Mesenchymal stem cell (in vitro differentiated cells and primary cell): ENCODE data around the gene ATP6V0A1.
"Not testable (repeated sequence)": the region's sequence is repeated elsewhere in the genome, so short reads cannot be mapped to it uniquely, and the experiment has no call there.

ENCODE experiments used
- DNase-seq: peaks from one replicate; pipeline ENCODE4 v3.0.0-alpha.2; 2013
- H2AFZ ChIP-seq: one replicate; pipeline ENCODE4 v1.6.1; 2013; ENCODE audit warnings: low read depth, mild to moderate bottlenecking, control low read depth, inconsistent platforms, low read length, moderate library complexity
- H2AK5ac ChIP-seq: 2 replicates; pipeline ENCODE4 v1.6.1; 2013; ENCODE audit warnings: low read length, moderate library complexity, mild to moderate bottlenecking, inconsistent platforms; ENCODE audit not compliant: severe bottlenecking
- H2BK120ac ChIP-seq: one replicate; pipeline ENCODE4 v1.6.1; 2013; ENCODE audit warnings: low read depth, mild to moderate bottlenecking, inconsistent platforms, low read length, moderate library complexity
- H2BK12ac ChIP-seq, 2 experiments: one replicate each; pipeline ENCODE4 v1.6.1; 2013; ENCODE audit warnings: inconsistent platforms in 2 of 2, low read length in 2 of 2, mild to moderate bottlenecking in 2 of 2, moderate library complexity in 2 of 2, control low read depth in 1 of 2
- H2BK15ac ChIP-seq: one replicate; pipeline ENCODE4 v1.6.1; 2013; ENCODE audit warnings: mild to moderate bottlenecking, low read depth, inconsistent platforms; ENCODE audit not compliant: poor library complexity, severe bottlenecking
- H2BK5ac ChIP-seq: 2 replicates; pipeline ENCODE4 v1.6.1; 2013; ENCODE audit warnings: low read depth, mild to moderate bottlenecking, low read length, control low read depth, inconsistent platforms; ENCODE audit not compliant: poor library complexity, severe bottlenecking
- H3K14ac ChIP-seq, 2 experiments: one replicate each; pipeline ENCODE4 v1.6.1; 2013; ENCODE audit warnings: inconsistent platforms in 2 of 2, low read length in 2 of 2, control low read depth in 1 of 2, mild to moderate bottlenecking in 1 of 2, moderate library complexity in 1 of 2
- H3K18ac ChIP-seq, 2 experiments: one replicate each; pipeline ENCODE4 v1.6.1; 2013; ENCODE audit warnings: inconsistent platforms in 2 of 2, low read length in 2 of 2, control low read depth in 1 of 2, low read depth in 1 of 2, mild to moderate bottlenecking in 1 of 2
- H3K23ac ChIP-seq, 2 experiments: one replicate each; pipeline ENCODE4 v1.6.1; 2013; ENCODE audit warnings: inconsistent platforms in 2 of 2, low read length in 2 of 2, mild to moderate bottlenecking in 2 of 2, moderate library complexity in 2 of 2, control low read depth in 1 of 2
- H3K27ac ChIP-seq: 2 replicates; pipeline ENCODE4 v1.5.1; 2013; ENCODE audit warnings: mild to moderate bottlenecking, moderate library complexity, low read length, control low read depth, inconsistent platforms; ENCODE audit not compliant: poor library complexity, severe bottlenecking
- H3K27me3 ChIP-seq, 2 experiments: 2 replicates each; pipeline versions ENCODE4 v1.6.1 to v1.7.0; 2013; ENCODE audit warnings: low read length in 2 of 2, mild to moderate bottlenecking in 2 of 2, moderate library complexity in 2 of 2, control low read depth in 1 of 2, inconsistent platforms in 1 of 2; ENCODE audit not compliant: control insufficient read depth in 1 of 2, insufficient read depth in 1 of 2
- H3K36me3 ChIP-seq, 2 experiments: 2 replicates each; pipeline versions ENCODE4 v1.6.1 to v1.7.0; 2013; ENCODE audit warnings: low read length in 2 of 2, control low read depth in 1 of 2, inconsistent platforms in 1 of 2, low read depth in 1 of 2, mild to moderate bottlenecking in 1 of 2; ENCODE audit not compliant: insufficient read depth in 2 of 2, control insufficient read depth in 1 of 2
- H3K4ac ChIP-seq, 2 experiments: one replicate each; pipeline ENCODE4 v1.6.1; 2013; ENCODE audit warnings: inconsistent platforms in 2 of 2, low read length in 2 of 2, mild to moderate bottlenecking in 2 of 2, moderate library complexity in 2 of 2, control low read depth in 1 of 2, low read depth in 1 of 2
- H3K4me1 ChIP-seq: 2 replicates; pipeline ENCODE4 v1.6.1; 2013; ENCODE audit warnings: low read depth, low read length, control low read depth; ENCODE audit not compliant: control insufficient read depth, insufficient read depth
- H3K4me2 ChIP-seq: 2 replicates; pipeline ENCODE4 v1.6.1; 2013; ENCODE audit warnings: low read length, mild to moderate bottlenecking, inconsistent platforms; ENCODE audit not compliant: poor library complexity, severe bottlenecking
- H3K4me3 ChIP-seq, 2 experiments: 2 replicates each; pipeline versions ENCODE4 v1.5.1 to v1.7.0; 2013; ENCODE audit warnings: low read length in 2 of 2, mild to moderate bottlenecking in 2 of 2, control low read depth in 1 of 2, low read depth in 1 of 2; ENCODE audit not compliant: insufficient read depth in 1 of 2
- H3K79me1 ChIP-seq: replicated peaks from 2 replicates; pipeline ENCODE4 v1.6.1; 2013; ENCODE audit warnings: mild to moderate bottlenecking, control low read depth, low read length, inconsistent platforms; ENCODE audit not compliant: poor library complexity, severe bottlenecking
- H3K9ac ChIP-seq: 2 replicates; pipeline ENCODE4 v1.7.0; 2013; ENCODE audit warnings: mild to moderate bottlenecking, low read length, moderate library complexity
- H3K9me3 ChIP-seq: 2 replicates; pipeline ENCODE4 v1.7.0; 2013; ENCODE audit warnings: mild to moderate bottlenecking, low read length; ENCODE audit not compliant: control insufficient read depth
- H4K8ac ChIP-seq: one replicate; pipeline ENCODE4 v1.6.1; 2013; ENCODE audit warnings: inconsistent platforms, mild to moderate bottlenecking, low read length, moderate library complexity
- H4K91ac ChIP-seq: one replicate; pipeline ENCODE4 v1.6.1; 2013; ENCODE audit warnings: mild to moderate bottlenecking, low read length, inconsistent platforms
- WGBS: methylation state at CpG from one replicate; pipeline ENCODE4 v1.1.7; 2013; ENCODE audit warnings: mixed read lengths; 5-methylcytosine and 5-hydroxymethylcytosine counted together

Gene ATP6V0A1

GRCh38 chr17:42449838-42450237, 8.8 kb upstream of the ATP6V0A1 start:
- not testable (repeated sequence) for H2AK5ac ChIP-seq, H3K36me3 ChIP-seq, H2BK120ac ChIP-seq, H3K4me2 ChIP-seq, H3K4me3 ChIP-seq, H3K9me3 ChIP-seq, H2AFZ ChIP-seq, H4K91ac ChIP-seq, H3K9ac ChIP-seq, H2BK12ac ChIP-seq, H3K4me1 ChIP-seq, H4K8ac ChIP-seq, H3K23ac ChIP-seq, H3K27ac ChIP-seq, H3K14ac ChIP-seq, H3K79me1 ChIP-seq, H2BK5ac ChIP-seq, H3K18ac ChIP-seq, H2BK15ac ChIP-seq, H3K27me3 ChIP-seq, H3K4ac ChIP-seq, DNase-seq
- WGBS: no CpG with 5 or more reads among the region's 2 CpGs

GRCh38 chr17:42451270-42451669, 7.4 kb upstream of the ATP6V0A1 start:
- not testable (repeated sequence) for DNase-seq, H3K9ac ChIP-seq, H3K4me3 ChIP-seq, H2BK120ac ChIP-seq, H4K8ac ChIP-seq, H2AK5ac ChIP-seq, H3K27ac ChIP-seq, H3K79me1 ChIP-seq, H3K4ac ChIP-seq, H3K27me3 ChIP-seq, H3K23ac ChIP-seq, H2BK5ac ChIP-seq, H3K4me1 ChIP-seq, H3K4me2 ChIP-seq, H4K91ac ChIP-seq, H2AFZ ChIP-seq, H3K9me3 ChIP-seq, H3K18ac ChIP-seq, H2BK15ac ChIP-seq, H2BK12ac ChIP-seq, H3K14ac ChIP-seq, H3K36me3 ChIP-seq
- 90% methylated on average over 4 of the region's 5 CpGs for WGBS

- H3K36me3 ChIP-seq: no peaks in the 10 kb centered on the region
- no peak overlapping the region for H4K8ac ChIP-seq
- H3K14ac ChIP-seq: no peak overlapping the region
- H3K4me3 ChIP-seq: no peak overlapping the region
- no peak overlapping the region for H2BK120ac ChIP-seq
- DNase-seq: no peak
- no peak overlapping the region for H2AFZ ChIP-seq
- no peak overlapping the region for H3K18ac ChIP-seq
- no peaks in the 10 kb centered on the region for H3K79me1 ChIP-seq
- H2BK15ac ChIP-seq: no peak overlapping the region
- no peak overlapping the region for H3K4me2 ChIP-seq
- H3K23ac ChIP-seq: no peak overlapping the region
- no peaks in the 10 kb centered on the region for H3K9me3 ChIP-seq
- no peak overlapping the region for H3K27ac ChIP-seq
- no peak overlapping the region for H2AK5ac ChIP-seq
- no peak overlapping the region for H3K4ac ChIP-seq
- no peak overlapping the region for H2BK12ac ChIP-seq
- no peak overlapping the region for H2BK5ac ChIP-seq
- no peak overlapping the region for H3K9ac ChIP-seq
- H3K27me3 ChIP-seq: no peaks in the 10 kb centered on the region
- H4K91ac ChIP-seq: no peak overlapping the region
- WGBS: no CpG with 5 or more reads among the region's 2 CpGs
- no peaks in the 10 kb centered on the region for H3K4me1 ChIP-seq
Observed at GRCh38 chr17:42453439-42453838, 5.2 kb upstream of the ATP6V0A1 start.

- H2BK5ac ChIP-seq, H3K18ac ChIP-seq, H3K9me3 ChIP-seq, H3K27ac ChIP-seq, H3K14ac ChIP-seq, H3K9ac ChIP-seq, H4K8ac ChIP-seq, H3K4me1 ChIP-seq, H3K36me3 ChIP-seq, H2AFZ ChIP-seq, H3K4me2 ChIP-seq, DNase-seq, H2BK15ac ChIP-seq, H3K79me1 ChIP-seq, H4K91ac ChIP-seq, H3K4ac ChIP-seq, H2BK120ac ChIP-seq, H3K27me3 ChIP-seq, H3K4me3 ChIP-seq, H2AK5ac ChIP-seq, H3K23ac ChIP-seq: not testable (repeated sequence)
- WGBS: 97% methylated on average over 6 of the region's 6 CpGs
- H2BK12ac ChIP-seq: peak overlapping the region in 1 of 2 experiments; percentile 33
Observed at GRCh38 chr17:42454987-42455386, 3.7 kb upstream of the ATP6V0A1 start.
